DND-41 (cell line): Measurements from ENCODE around the gene TCP11.

ENCODE experiments used
- ATAC-seq: fragments of 200-7000 bp; cut with Tn5 transposase; 3 replicates; pipeline ENCODE4 v1.9.1; 2021; ENCODE audit warnings: low read depth; ENCODE audit not compliant: insufficient read depth
- DNase-seq: peaks from one replicate; pipeline ENCODE4 v3.0.0-alpha.2; 2020
- H2AFZ ChIP-seq: 2 replicates; pipeline ENCODE4 v1.6.0; 2012; ENCODE audit warnings: low read depth, low read length
- H3K27ac ChIP-seq: 2 replicates; pipeline ENCODE4 v1.5.1; 2012; ENCODE audit warnings: low read length, inconsistent platforms
- H3K27me3 ChIP-seq: fragments of 200-600 bp; sonication (generic); 2 replicates; pipeline ENCODE4 v1.6.0; 2012; ENCODE audit warnings: low read length, mild to moderate bottlenecking, inconsistent platforms; ENCODE audit not compliant: insufficient read depth, poor library complexity
- H3K36me3 ChIP-seq: 2 replicates; pipeline ENCODE4 v1.5.1; 2012; ENCODE audit warnings: low read length, inconsistent platforms; ENCODE audit not compliant: insufficient read depth
- H3K4me1 ChIP-seq: 2 replicates; pipeline ENCODE4 v1.5.1; 2012; ENCODE audit warnings: mild to moderate bottlenecking, low read length; ENCODE audit not compliant: insufficient read depth
- H3K4me2 ChIP-seq: 2 replicates; pipeline ENCODE4 v1.6.0; 2012; ENCODE audit warnings: mild to moderate bottlenecking, moderate library complexity, low read length, inconsistent platforms; ENCODE audit not compliant: insufficient read depth
- H3K4me3 ChIP-seq, 2 experiments: fragments of 200-600 bp in 1 of 2; shearing (Covaris generic) in 1 of 2; 2 replicates each; pipeline ENCODE4 v1.5.1; 2012 to 2016; ENCODE audit warnings: inconsistent platforms in 2 of 2, low read length in 2 of 2, mild to moderate bottlenecking in 2 of 2, low read depth in 1 of 2, moderate library complexity in 1 of 2
- H3K79me2 ChIP-seq: 2 replicates; pipeline ENCODE4 v1.6.0; 2012; ENCODE audit warnings: low read length, inconsistent platforms; ENCODE audit not compliant: insufficient read depth
- H3K9ac ChIP-seq: 2 replicates; pipeline ENCODE4 v1.6.0; 2012; ENCODE audit warnings: low read depth, mild to moderate bottlenecking, inconsistent platforms, low read length, moderate library complexity
- H3K9me3 ChIP-seq: 2 replicates; pipeline ENCODE4 v1.5.1; 2012; ENCODE audit warnings: low read length, moderate library complexity, mild to moderate bottlenecking, inconsistent platforms; ENCODE audit not compliant: insufficient read depth, severe bottlenecking
- H4K20me1 ChIP-seq: 2 replicates; pipeline ENCODE4 v1.6.0; 2012; ENCODE audit warnings: low read length; ENCODE audit not compliant: insufficient read depth
- CTCF ChIP-seq: IDR thresholded peaks from 2 replicates; pipeline ENCODE4 v1.5.1; 2012; ENCODE audit warnings: borderline replicate concordance, low read length, moderate library complexity, mild to moderate bottlenecking; ENCODE audit not compliant: poor library complexity, severe bottlenecking; ENCODE audit errors: extremely low read depth
- EZH2 ChIP-seq: IDR thresholded peaks from 3 replicates; pipeline ENCODE4 v1.6.1; 2012; ENCODE audit warnings: borderline replicate concordance, low read depth, mild to moderate bottlenecking, moderate library complexity, low read length, inconsistent platforms; ENCODE audit not compliant: severe bottlenecking

Gene TCP11

GRCh38 chr6:35186571-35186970 lies 45.4 kb upstream of the TCP11 start:
- no peaks in the 10 kb centered on the region for H3K9me3 ChIP-seq
- no peak for DNase-seq
- no peaks in the 10 kb centered on the region for H3K79me2 ChIP-seq
- peaks cover 3% of the 10 kb centered on the region for H3K27me3 ChIP-seq
- no peak overlapping the region for H3K9ac ChIP-seq
- no peaks in the 10 kb centered on the region for H4K20me1 ChIP-seq
- no peak overlapping the region for H2AFZ ChIP-seq
- no peak for ATAC-seq
- H3K4me2 ChIP-seq: no peak overlapping the region
- H3K4me3 ChIP-seq: no peak overlapping the region
- H3K4me1 ChIP-seq: no peaks in the 10 kb centered on the region
- H3K27ac ChIP-seq: no peak overlapping the region
- no peaks in the 10 kb centered on the region for H3K36me3 ChIP-seq
- TF ChIP-seq EZH2 (no peak), CTCF (no peak)

- Histone ChIP-seq H3K79me2 (no peaks in the 10 kb centered on the region), H2AFZ (no peak overlapping the region), H3K4me2 (no peak overlapping the region), H3K4me3 (no peak overlapping the region), H3K9ac (no peak overlapping the region), H4K20me1 (no peaks in the 10 kb centered on the region), H3K27me3 (peaks cover 3% of the 10 kb centered on the region), H3K9me3 (no peaks in the 10 kb centered on the region), H3K36me3 (no peaks in the 10 kb centered on the region), H3K4me1 (no peaks in the 10 kb centered on the region), H3K27ac (no peak overlapping the region)
- ATAC-seq: no peak
- TF ChIP-seq CTCF (no peak), EZH2 (no peak)
- DNase-seq: no peak
Observed at GRCh38 chr6:35185971-35186370, 44.8 kb upstream of the TCP11 start.

- Histone ChIP-seq H2AFZ (no peak overlapping the region), H3K4me1 (no peaks in the 10 kb centered on the region), H3K27ac (no peak overlapping the region), H3K27me3 (peaks cover 3% of the 10 kb centered on the region), H3K4me2 (no peak overlapping the region), H3K79me2 (no peaks in the 10 kb centered on the region), H4K20me1 (no peaks in the 10 kb centered on the region), H3K36me3 (no peaks in the 10 kb centered on the region), H3K9ac (no peak overlapping the region), H3K4me3 (no peak overlapping the region), H3K9me3 (no peaks in the 10 kb centered on the region)
- TF ChIP-seq CTCF (no peak), EZH2 (no peak)
- no peak for DNase-seq
- no peak for ATAC-seq
Observed at GRCh38 chr6:35185302-35185681, 44.2 kb upstream of the TCP11 start.
